ENCODE results near the gene KIAA1328. TPM values are rescaled to one million over a fixed set of nuclear protein-coding genes. Genes with fewer than 3 reads are reported as not detected.

The KIAA1328 gene
- total RNA-seq, 4 donors from 2014 or later = 15.4 to 51.2 (median 18.8) TPM

- Histone ChIP-seq H3K27me3 (no peaks in the 10 kb centered on the region), H3K27ac (no peak overlapping the region), H3K4me3 (no peak overlapping the region), H3K36me3 (no peaks in the 10 kb centered on the region), H3K4me1 (no peaks in the 10 kb centered on the region), H3K9me3 (no peaks in the 10 kb centered on the region)
- TF ChIP-seq POLR2A (IDR thresholded peaks at IDR 0.05) (no peak), CTCF (IDR thresholded peaks at IDR 0.05) (no peak)
- DNase-seq = no peak
Measured at GRCh38 chr18:37265382-37265781, 436.5 kb downstream of the KIAA1328 start.

- Histone ChIP-seq H3K27me3 (no peaks in the 10 kb centered on the region), H3K9me3 (no peaks in the 10 kb centered on the region), H3K36me3 (no peaks in the 10 kb centered on the region), H3K27ac (no peak overlapping the region), H3K4me1 (no peaks in the 10 kb centered on the region), H3K4me3 (no peak overlapping the region)
- TF ChIP-seq POLR2A (IDR thresholded peaks at IDR 0.05) = no peak
- TF ChIP-seq CTCF (IDR thresholded peaks at IDR 0.05) = no peak
- DNase-seq = no peak
Measured at GRCh38 chr18:37266290-37266689, 437.4 kb downstream of the KIAA1328 start.

GRCh38 chr18:37270038-37270665 is 441.2 kb downstream of the KIAA1328 start:
- H3K9me3 ChIP-seq = peaks cover 0 to 3% (median 0%) of the 10 kb centered on the region in 4 donors
- H3K36me3 ChIP-seq = no peaks in the 10 kb centered on the region
- TF ChIP-seq POLR2A (IDR thresholded peaks at IDR 0.05) = no peak
- no peak for TF ChIP-seq CTCF (IDR thresholded peaks at IDR 0.05)
- no peak overlapping the region for H3K27ac ChIP-seq
- no peaks in the 10 kb centered on the region for H3K27me3 ChIP-seq
- no peak overlapping the region for H3K4me3 ChIP-seq
- no peak for DNase-seq
- H3K4me1 ChIP-seq = no peaks in the 10 kb centered on the region

- H3K9me3 ChIP-seq = peaks cover 0 to 3% (median 0%) of the 10 kb centered on the region in 4 donors
- no peaks in the 10 kb centered on the region for H3K4me1 ChIP-seq
- H3K27me3 ChIP-seq = no peaks in the 10 kb centered on the region
- H3K4me3 ChIP-seq = no peak overlapping the region
- no peak overlapping the region for H3K27ac ChIP-seq
- TF ChIP-seq POLR2A (IDR thresholded peaks at IDR 0.05) (no peak), CTCF (IDR thresholded peaks at IDR 0.05) (no peak)
- DNase-seq = no peak
- H3K36me3 ChIP-seq = no peaks in the 10 kb centered on the region
Measured at GRCh38 chr18:37270666-37271052, 441.7 kb downstream of the KIAA1328 start.

GRCh38 chr18:37272226-37272625 is 443.3 kb downstream of the KIAA1328 start:
- Histone ChIP-seq H3K27ac (no peak overlapping the region), H3K4me3 (no peak overlapping the region), H3K4me1 (no peaks in the 10 kb centered on the region), H3K36me3 (no peaks in the 10 kb centered on the region), H3K27me3 (no peaks in the 10 kb centered on the region), H3K9me3 (peaks cover 0 to 3% (median 0%) of the 10 kb centered on the region in 4 donors)
- DNase-seq = no peak
- no peak for TF ChIP-seq POLR2A (IDR thresholded peaks at IDR 0.05)
- TF ChIP-seq CTCF (IDR thresholded peaks at IDR 0.05) = no peak

GRCh38 chr18:37272841-37273240 is 443.9 kb downstream of the KIAA1328 start:
- H3K27me3 ChIP-seq = no peaks in the 10 kb centered on the region
- H3K9me3 ChIP-seq = peaks cover 0 to 3% (median 0%) of the 10 kb centered on the region in 4 donors
- H3K27ac ChIP-seq = no peak overlapping the region
- H3K36me3 ChIP-seq = no peaks in the 10 kb centered on the region
- DNase-seq = no peak
- H3K4me1 ChIP-seq = no peaks in the 10 kb centered on the region
- TF ChIP-seq POLR2A (IDR thresholded peaks at IDR 0.05) (no peak), CTCF (IDR thresholded peaks at IDR 0.05) (no peak)
- no peak overlapping the region for H3K4me3 ChIP-seq

Measured in Peyer's patch (tissue), 4 donors.